ENCODE results near the gene DDX3Y.
A peak's percentile ranks its signal among the peaks of the same experiment; 100 is the strongest.

The DDX3Y gene

GRCh38 chrY:12904618-12905516, at the start of gene DDX3Y:
Gene DDX3Y, plus strand, starts transcription at chrY:12904868. Its CDS starts 69 bp downstream, at chrY:12904937.
- peak; percentile 59 to 79 (median 66) for DNase-seq (ENCODE audit: low read depth in 3 of 3)

DNA sequence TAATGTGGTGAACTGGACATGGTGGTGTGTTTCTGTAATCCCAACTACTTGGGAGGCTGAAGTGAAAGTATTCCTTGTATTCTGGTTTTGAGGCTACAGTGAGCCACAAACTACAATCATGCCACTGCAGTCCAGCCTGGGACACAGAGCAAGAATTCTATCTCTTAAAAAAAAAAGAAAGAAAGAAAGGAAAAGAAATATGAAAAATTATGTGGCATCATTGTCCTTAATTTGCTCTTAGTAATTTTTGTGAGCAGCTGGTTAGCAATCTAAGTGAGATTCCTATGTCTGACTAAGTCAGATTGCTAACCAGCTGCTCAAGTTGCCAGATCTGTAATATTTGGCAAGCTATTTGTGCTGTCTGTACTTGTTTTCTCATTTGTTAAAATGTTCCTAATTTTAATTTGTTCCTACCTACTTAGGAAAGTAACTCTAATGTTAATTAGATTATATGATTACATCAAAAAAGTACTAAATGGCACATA, 48.8 kb upstream of the DDX3Y start:
- no peak for DNase-seq (ENCODE audit: low read depth in 3 of 3)

GRCh38 chrY:12867960-12868359, 36.7 kb upstream of the DDX3Y start:
- no peak for DNase-seq (ENCODE audit: low read depth in 3 of 3)

GRCh38 chrY:12896973-12897372, 7.7 kb upstream of the DDX3Y start:
- DNase-seq (ENCODE audit: low read depth in 3 of 3): no peak

DNA sequence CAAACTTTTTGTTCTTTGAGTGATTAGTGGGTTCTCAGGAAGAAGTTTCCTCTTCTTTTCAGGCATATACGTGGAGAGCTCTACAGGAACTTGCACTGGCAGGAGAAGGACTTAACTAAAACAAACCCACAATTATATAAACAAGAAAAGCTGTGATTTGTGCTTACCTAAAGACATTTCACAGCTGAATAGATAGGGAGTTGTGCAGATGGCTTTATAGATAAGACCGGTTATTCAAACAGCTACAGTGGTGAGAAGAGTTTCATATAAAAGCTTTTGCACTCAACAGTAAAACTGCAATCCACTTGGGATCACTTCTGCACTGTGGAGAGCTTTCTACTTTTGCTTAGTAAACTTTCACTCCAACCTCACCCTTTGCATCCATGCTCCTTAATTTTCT, 6.1 kb upstream of the DDX3Y start:
- no peak for DNase-seq (ENCODE audit: low read depth in 3 of 3)

DNA sequence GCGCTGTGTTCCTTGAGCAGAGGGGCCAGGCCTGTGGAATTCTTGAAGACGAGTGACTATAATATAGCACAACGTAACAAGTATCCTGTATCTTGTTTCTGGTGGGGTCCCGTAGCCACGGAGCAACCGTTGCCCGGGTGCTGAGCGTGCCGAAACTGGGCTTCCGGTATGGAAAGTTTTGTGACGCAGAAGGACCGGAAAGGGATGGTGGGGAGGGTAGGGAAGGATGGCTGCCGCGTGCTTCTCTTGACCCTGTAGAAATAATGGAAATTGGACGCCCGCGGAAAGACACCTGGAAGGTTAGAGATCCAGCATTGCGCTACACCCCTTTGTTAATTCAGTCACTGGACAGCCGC, 827 bp downstream of the DDX3Y start:
- DNase-seq (ENCODE audit: low read depth in 3 of 3): peak; percentile 48 to 70 (median 61)

- DNase-seq (ENCODE audit: low read depth in 3 of 3): no peak
These were observed 1.2 kb downstream of the DDX3Y start for GRCh38 chrY:12905895-12906294.

- DNase-seq (ENCODE audit: low read depth in 3 of 3): no peak
These were observed 8.9 kb downstream of the DDX3Y start for GRCh38 chrY:12913541-12913940.

DNA sequence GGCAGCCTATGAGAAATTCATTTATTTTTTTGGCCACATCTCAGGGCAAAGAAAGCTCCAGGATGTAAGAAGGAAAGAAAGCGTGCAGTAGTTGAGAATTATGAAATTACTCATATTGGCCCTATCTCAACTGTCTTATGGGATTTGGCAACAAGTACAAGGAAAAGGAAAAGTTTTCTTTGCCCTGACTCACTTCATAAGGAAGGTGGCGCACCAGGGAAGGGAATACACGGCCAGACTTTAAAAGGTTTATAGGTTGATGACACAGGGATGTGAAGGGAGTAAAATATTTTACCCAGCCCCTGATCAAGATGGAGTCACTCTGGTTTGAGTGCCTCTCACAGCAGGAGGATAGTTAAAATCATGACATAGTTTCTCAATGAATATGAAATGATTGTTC, 23.4 kb downstream of the DDX3Y start:
- no peak for DNase-seq (ENCODE audit: low read depth in 3 of 3)

GRCh38 chrY:12941725-12942687, 37.3 kb downstream of the DDX3Y start:
- DNase-seq (ENCODE audit: low read depth in 3 of 3): no peak

Measured in stimulated activated CD4-positive, alpha-beta T cell treated with anti-CD3 and anti-CD28 coated beads, TNF-alpha, amount 100 ng/mL, for 24 hours (primary cell).